Measurements from ENCODE around the gene KRTAP5-3. TPM values are rescaled to one million over a fixed set of nuclear protein-coding genes. Genes with fewer than 3 reads are reported as not detected.

KRTAP5-3 gene
- not detected for total RNA-seq

GRCh38 chr11:1608363-1608762 is at the start of gene KRTAP5-3:
KRTAP5-3 (minus strand) TSS chr11:1608463; CDS start chr11:1608385, 78 bp downstream.
- no peak for DNase-seq (ENCODE audit: low spot score in 2 of 2)
- ATAC-seq: no peak

GRCh38 chr11:1656670-1657069 is 48.4 kb upstream of the KRTAP5-3 start:
- DNase-seq (ENCODE audit: low spot score in 2 of 2) (peak in 1 of 2 donors; percentile 28), ATAC-seq (no peak)
- Mint-ChIP-seq H3K9me3 (no peaks in the 10 kb centered on the region), H3K27ac (no peak overlapping the region), H3K36me3 (no peaks in the 10 kb centered on the region)

More at GRCh38 chr11:1608363-1608762, at the start of gene KRTAP5-3:
- H3K36me3 Mint-ChIP-seq: no peaks in the 10 kb centered on the region
- H3K9me3 Mint-ChIP-seq: no peaks in the 10 kb centered on the region
- no peak within 1 kb of the TSS for H3K27ac Mint-ChIP-seq

GRCh38 chr11:1656061-1656441 is 47.8 kb upstream of the KRTAP5-3 start:
- DNase-seq (ENCODE audit: low spot score in 2 of 2) (peak in 1 of 2 donors; percentile 47), ATAC-seq (no peak)
- H3K36me3 Mint-ChIP-seq: no peaks in the 10 kb centered on the region
- H3K9me3 Mint-ChIP-seq: no peaks in the 10 kb centered on the region
- peak overlapping the region in 1 of 2 donors; percentile 18 for H3K27ac Mint-ChIP-seq

- ATAC-seq (no peak), DNase-seq (ENCODE audit: low spot score in 2 of 2) (peak in 1 of 2 donors; percentile 46)
- no peaks in the 10 kb centered on the region for H3K9me3 Mint-ChIP-seq
- peak overlapping the region in 1 of 2 donors; percentile 18 for H3K27ac Mint-ChIP-seq
- no peaks in the 10 kb centered on the region for H3K36me3 Mint-ChIP-seq
Observed at GRCh38 chr11:1655168-1656060, 47.2 kb upstream of the KRTAP5-3 start.

- peak in 1 of 2 donors; percentile 38 for DNase-seq (ENCODE audit: low spot score in 2 of 2)
Observed at GRCh38 chr11:1654388-1655167, 46.3 kb upstream of the KRTAP5-3 start.

GRCh38 chr11:1653541-1654387 is 45.5 kb upstream of the KRTAP5-3 start:
- DNase-seq (ENCODE audit: low spot score in 2 of 2) (no peak), ATAC-seq (no peak)
- H3K27ac Mint-ChIP-seq: no peak overlapping the region
- H3K36me3 Mint-ChIP-seq: no peaks in the 10 kb centered on the region
- no peaks in the 10 kb centered on the region for H3K9me3 Mint-ChIP-seq

More at GRCh38 chr11:1654388-1655167, 46.3 kb upstream of the KRTAP5-3 start:
- H3K9me3 Mint-ChIP-seq: no peaks in the 10 kb centered on the region
- H3K27ac Mint-ChIP-seq: peak overlapping the region in 1 of 2 donors; percentile 62
- no peaks in the 10 kb centered on the region for H3K36me3 Mint-ChIP-seq
- no peak for ATAC-seq

GRCh38 chr11:1652771-1653540 is 44.7 kb upstream of the KRTAP5-3 start:
- Mint-ChIP-seq H3K27ac (no peak overlapping the region), H3K9me3 (no peaks in the 10 kb centered on the region), H3K36me3 (no peaks in the 10 kb centered on the region)
- ATAC-seq (peak; percentile 80 to 87), DNase-seq (ENCODE audit: low spot score in 2 of 2) (peak; percentile 72 to 85)

- H3K9me3 Mint-ChIP-seq: no peaks in the 10 kb centered on the region
- DNase-seq (ENCODE audit: low spot score in 2 of 2): no peak
- no peaks in the 10 kb centered on the region for H3K36me3 Mint-ChIP-seq
- no peak overlapping the region for H3K27ac Mint-ChIP-seq
- no peak for ATAC-seq
Observed at GRCh38 chr11:1652442-1652770, 44.1 kb upstream of the KRTAP5-3 start.

GRCh38 chr11:1652026-1652425 is 43.8 kb upstream of the KRTAP5-3 start:
- peak in 1 of 2 donors; percentile 45 for DNase-seq (ENCODE audit: low spot score in 2 of 2)
- ATAC-seq: no peak
- H3K36me3 Mint-ChIP-seq: no peaks in the 10 kb centered on the region
- H3K9me3 Mint-ChIP-seq: no peaks in the 10 kb centered on the region
- no peak overlapping the region for H3K27ac Mint-ChIP-seq

- Mint-ChIP-seq H3K36me3 (no peaks in the 10 kb centered on the region), H3K27ac (no peak overlapping the region), H3K9me3 (no peaks in the 10 kb centered on the region)
- no peak for DNase-seq (ENCODE audit: low spot score in 2 of 2)
- no peak for ATAC-seq
Observed at GRCh38 chr11:1651411-1651980, 43.2 kb upstream of the KRTAP5-3 start.

- no peak overlapping the region for H3K27ac Mint-ChIP-seq
- H3K9me3 Mint-ChIP-seq: no peaks in the 10 kb centered on the region
- no peaks in the 10 kb centered on the region for H3K36me3 Mint-ChIP-seq
- DNase-seq (ENCODE audit: low spot score in 2 of 2): no peak
- no peak for ATAC-seq
Observed at GRCh38 chr11:1650918-1651262, 42.6 kb upstream of the KRTAP5-3 start.

GRCh38 chr11:1650034-1650917 is 42.0 kb upstream of the KRTAP5-3 start:
- no peaks in the 10 kb centered on the region for H3K9me3 Mint-ChIP-seq
- no peak overlapping the region for H3K27ac Mint-ChIP-seq
- ATAC-seq (no peak), DNase-seq (ENCODE audit: low spot score in 2 of 2) (no peak)
- H3K36me3 Mint-ChIP-seq: no peaks in the 10 kb centered on the region

- DNase-seq (ENCODE audit: low spot score in 2 of 2): no peak
- no peak overlapping the region for H3K27ac Mint-ChIP-seq
- H3K36me3 Mint-ChIP-seq: no peaks in the 10 kb centered on the region
- no peak for ATAC-seq
- H3K9me3 Mint-ChIP-seq: no peaks in the 10 kb centered on the region
Observed at GRCh38 chr11:1648653-1649420, 40.6 kb upstream of the KRTAP5-3 start.

GRCh38 chr11:1647901-1648652 is 39.8 kb upstream of the KRTAP5-3 start:
- H3K36me3 Mint-ChIP-seq: no peaks in the 10 kb centered on the region
- H3K27ac Mint-ChIP-seq: no peak overlapping the region
- no peaks in the 10 kb centered on the region for H3K9me3 Mint-ChIP-seq
- no peak for ATAC-seq
- no peak for DNase-seq (ENCODE audit: low spot score in 2 of 2)
